Measurements from ENCODE around the gene SLC25A48. TPM values are rescaled to one million over a fixed set of nuclear protein-coding genes. Genes with fewer than 3 reads are reported as not detected.

Gene SLC25A48
- total RNA-seq, 2 experiments from 2014 or later: not detected

DNA sequence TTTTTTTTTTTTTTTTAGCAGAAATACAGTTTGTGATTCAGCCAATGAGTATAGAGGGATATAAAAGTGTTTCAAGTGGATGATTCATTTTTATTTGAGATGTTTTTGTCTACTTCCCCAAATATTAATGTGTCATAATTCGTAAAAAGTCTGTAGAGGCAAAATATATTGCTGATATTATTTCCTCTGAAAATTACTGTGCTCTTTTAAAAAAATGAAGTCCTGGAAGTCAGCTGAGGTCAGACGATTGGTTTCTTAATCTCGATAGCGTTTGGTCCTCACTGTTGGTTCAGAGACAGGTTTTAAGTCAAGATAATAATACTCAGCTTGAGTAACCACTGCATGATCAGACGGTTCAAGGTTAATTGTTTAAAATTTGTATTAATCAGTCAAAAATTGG is 41.7 kb downstream of the SLC25A48 start:
- no peak for DNase-seq
- no peak for ATAC-seq
- Mint-ChIP-seq H3K4me1 (no peaks in the 10 kb centered on the region), H3K9me3 (ENCODE audit: low read depth) (no peaks in the 10 kb centered on the region), H3K36me3 (ENCODE audit: low read depth) (no peaks in the 10 kb centered on the region), H3K27me3 (peaks cover 16% of the 10 kb centered on the region), H3K4me3 (no peak overlapping the region), H3K27ac (no peak overlapping the region)
- ChIA-PET CTCF (interaction anchor here (1.1 to 1.3 kb wide), 2 partner anchors 46 to 207 kb away, joined by 3 read pairs; no protein-coding TSS in a partner anchor), POLR2A (interaction anchor here (0.6 kb wide), 1 partner anchor 19 kb away, joined by 3 read pairs; the partner anchor contains the start of gene IL9)
- intact Hi-C loops (cut with DNase I, micrococcal nuclease): no loop called here

DNA sequence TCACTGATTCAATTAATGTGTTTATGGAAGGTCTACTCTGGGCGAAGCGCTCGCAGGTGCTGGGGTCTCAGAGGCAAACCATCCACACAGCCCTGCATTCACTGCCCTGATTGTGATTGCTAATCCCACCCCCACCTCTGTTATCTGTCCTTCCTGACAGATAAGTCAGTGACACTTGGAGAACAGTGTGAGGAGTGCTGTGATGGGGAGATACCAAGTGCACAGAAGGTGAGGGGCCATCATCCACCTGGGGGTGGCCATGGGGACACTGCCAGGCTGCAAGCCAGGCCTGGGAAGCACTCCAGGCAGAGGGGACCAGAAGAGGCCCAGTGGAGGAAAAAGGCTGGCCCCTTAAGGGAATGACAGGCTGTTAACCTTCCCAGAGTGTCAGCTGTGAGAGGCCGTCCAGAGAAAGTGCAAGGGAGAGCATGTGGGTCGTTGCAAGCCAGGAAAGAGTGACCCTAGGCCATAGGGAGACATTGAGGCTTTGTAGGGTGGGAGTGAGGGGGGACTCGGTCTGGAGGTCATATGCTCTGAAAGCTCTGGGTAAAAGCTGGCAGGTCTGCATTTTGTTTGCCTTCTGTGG is 43.2 kb downstream of the SLC25A48 start:
- no peak for ATAC-seq
- H3K27ac Mint-ChIP-seq: no peak overlapping the region
- H3K36me3 Mint-ChIP-seq (ENCODE audit: low read depth): no peaks in the 10 kb centered on the region
- CTCF ChIA-PET: interaction anchor here (0.9 to 1.1 kb wide), 2 partner anchors 11 to 47 kb away, joined by 3 read pairs; no protein-coding TSS in a partner anchor
- intact Hi-C loops (cut with DNase I, micrococcal nuclease): no loop called here
- H3K9me3 Mint-ChIP-seq (ENCODE audit: low read depth): no peaks in the 10 kb centered on the region
- no peak for DNase-seq
- POLR2A ChIA-PET: no interaction called here
- H3K4me1 Mint-ChIP-seq: no peaks in the 10 kb centered on the region
- H3K4me3 Mint-ChIP-seq: no peak overlapping the region
- peaks cover 25% of the 10 kb centered on the region for H3K27me3 Mint-ChIP-seq

DNA sequence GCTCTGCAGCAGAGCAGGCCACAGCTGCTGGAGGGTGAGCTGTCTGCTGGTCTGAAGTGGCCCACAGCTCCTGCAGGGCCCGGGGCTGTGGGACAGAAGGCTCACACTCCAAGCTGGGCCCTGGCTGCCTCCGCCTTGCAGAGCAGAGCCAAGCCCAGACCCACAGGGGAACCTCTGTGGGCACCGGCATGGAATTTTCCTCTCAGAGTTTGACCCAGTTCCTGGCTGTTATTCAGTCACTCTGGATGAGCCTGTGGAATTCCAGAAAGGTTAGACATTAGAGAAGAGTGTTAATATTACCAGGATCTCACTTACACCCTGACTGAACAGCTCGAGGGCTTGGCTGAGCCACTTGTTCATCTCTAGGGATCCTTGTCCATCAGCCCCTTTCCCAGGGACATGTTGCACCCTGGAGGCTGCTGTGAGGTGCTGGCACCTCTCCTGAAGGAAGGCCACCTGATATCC is 43.7 kb downstream of the SLC25A48 start:
- DNase-seq (no peak), ATAC-seq (no peak)
- peaks cover 25% of the 10 kb centered on the region for H3K27me3 Mint-ChIP-seq
- no peak overlapping the region for H3K27ac Mint-ChIP-seq
- ChIA-PET POLR2A (no interaction called here), CTCF (interaction anchor here (0.6 to 0.9 kb wide), 2 partner anchors 12 to 20 kb away, joined by 3 read pairs; no protein-coding TSS in a partner anchor)
- H3K4me1 Mint-ChIP-seq: no peaks in the 10 kb centered on the region
- H3K36me3 Mint-ChIP-seq (ENCODE audit: low read depth): no peaks in the 10 kb centered on the region
- intact Hi-C loops (cut with DNase I, micrococcal nuclease): no loop called here
- no peak overlapping the region for H3K4me3 Mint-ChIP-seq
- no peaks in the 10 kb centered on the region for H3K9me3 Mint-ChIP-seq (ENCODE audit: low read depth)

- Mint-ChIP-seq H3K27ac (no peak overlapping the region), H3K9me3 (ENCODE audit: low read depth) (no peaks in the 10 kb centered on the region), H3K4me1 (no peaks in the 10 kb centered on the region), H3K4me3 (no peak overlapping the region), H3K36me3 (ENCODE audit: low read depth) (no peaks in the 10 kb centered on the region), H3K27me3 (peaks cover 33% of the 10 kb centered on the region)
- DNase-seq: no peak
- ChIA-PET POLR2A (no interaction called here), CTCF (interaction anchor here (0.6 kb wide), 1 partner anchor 93 kb away, joined by 3 read pairs; no protein-coding TSS in a partner anchor)
- ATAC-seq: no peak
- intact Hi-C loops (cut with DNase I, micrococcal nuclease): no loop called here
These were observed 45.1 kb downstream of the SLC25A48 start for GRCh38 chr5:135879591-135879990.

- POLR2A ChIA-PET: no interaction called here
- ATAC-seq (no peak), DNase-seq (peak; percentile 40)
- Mint-ChIP-seq H3K4me3 (no peak overlapping the region), H3K27me3 (peaks cover 36% of the 10 kb centered on the region), H3K27ac (no peak overlapping the region), H3K9me3 (ENCODE audit: low read depth) (no peaks in the 10 kb centered on the region), H3K4me1 (no peaks in the 10 kb centered on the region), H3K36me3 (ENCODE audit: low read depth) (no peaks in the 10 kb centered on the region)
- intact Hi-C loops (cut with DNase I, micrococcal nuclease): loop anchor here in 1 of 2 experiments (10.0 kb wide), 1 partner anchor 545 kb away; no protein-coding TSS in a partner anchor
- CTCF ChIA-PET: no interaction called here
These were observed 45.8 kb downstream of the SLC25A48 start for GRCh38 chr5:135880278-135880677.

DNA sequence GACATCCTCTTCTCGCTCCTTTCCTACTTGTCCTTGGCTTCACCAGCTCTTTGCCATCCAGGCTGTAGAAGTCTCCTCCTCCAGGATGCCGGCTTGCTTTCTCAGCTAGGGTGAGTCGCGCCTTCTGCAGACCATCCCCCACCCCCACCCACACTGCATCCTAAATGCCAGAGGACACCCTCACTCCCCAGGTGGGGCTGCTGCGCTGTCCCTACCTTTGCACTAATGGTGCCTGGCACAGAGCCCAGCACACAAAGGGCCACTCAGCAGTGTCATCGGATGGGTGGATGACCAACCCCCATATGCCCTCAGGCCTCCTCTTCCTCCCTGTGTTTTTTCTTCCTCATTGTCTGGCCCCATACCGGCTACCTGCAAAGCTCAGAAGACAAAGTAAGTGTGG is 46.3 kb downstream of the SLC25A48 start:
- ATAC-seq (no peak), DNase-seq (no peak)
- Mint-ChIP-seq H3K4me3 (no peak overlapping the region), H3K27ac (no peak overlapping the region), H3K9me3 (ENCODE audit: low read depth) (no peaks in the 10 kb centered on the region), H3K4me1 (no peaks in the 10 kb centered on the region), H3K27me3 (peaks cover 41% of the 10 kb centered on the region), H3K36me3 (ENCODE audit: low read depth) (no peaks in the 10 kb centered on the region)
- ChIA-PET CTCF (interaction anchor here (0.6 to 1.7 kb wide), 4 partner anchors 17 to 888 kb away, joined by 3 to 4 read pairs (median 4); no protein-coding TSS in a partner anchor), POLR2A (no interaction called here)
- intact Hi-C loops (cut with DNase I, micrococcal nuclease): loop anchor here in 1 of 2 experiments (10.0 kb wide), 1 partner anchor 544 kb away; no protein-coding TSS in a partner anchor

DNA sequence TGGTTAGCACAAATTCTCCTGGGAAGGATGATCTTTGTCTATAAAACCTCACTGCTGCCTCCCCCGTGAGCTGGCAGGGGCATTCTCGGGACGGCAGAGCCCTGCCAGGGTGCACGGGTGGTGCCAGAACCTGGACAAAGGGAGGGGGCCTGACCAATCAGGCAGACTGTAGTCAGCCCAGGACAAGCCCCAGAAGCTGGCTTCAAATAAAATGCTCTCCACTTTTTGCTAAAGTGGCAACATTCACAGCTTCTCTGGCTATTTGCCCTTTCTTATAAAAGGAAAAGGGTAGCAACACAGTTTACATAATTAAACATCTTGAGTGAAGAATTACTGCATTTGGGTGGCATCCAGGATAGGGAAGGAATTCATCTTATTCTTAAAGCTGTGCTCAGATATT is 46.8 kb downstream of the SLC25A48 start:
- intact Hi-C loops (cut with DNase I, micrococcal nuclease): loop anchor here in 1 of 2 experiments (10.0 kb wide), 1 partner anchor 544 kb away; no protein-coding TSS in a partner anchor
- no peak for ATAC-seq
- no peak overlapping the region for H3K27ac Mint-ChIP-seq
- no peaks in the 10 kb centered on the region for H3K9me3 Mint-ChIP-seq (ENCODE audit: low read depth)
- ChIA-PET POLR2A (no interaction called here), CTCF (interaction anchor here (0.6 to 1.7 kb wide), 4 partner anchors 17 to 888 kb away, joined by 3 to 4 read pairs (median 4); no protein-coding TSS in a partner anchor)
- H3K27me3 Mint-ChIP-seq: peaks cover 41% of the 10 kb centered on the region
- H3K36me3 Mint-ChIP-seq (ENCODE audit: low read depth): no peaks in the 10 kb centered on the region
- H3K4me3 Mint-ChIP-seq: no peak overlapping the region
- no peaks in the 10 kb centered on the region for H3K4me1 Mint-ChIP-seq
- DNase-seq: no peak

- Mint-ChIP-seq H3K4me1 (no peaks in the 10 kb centered on the region), H3K4me3 (no peak overlapping the region), H3K9me3 (ENCODE audit: low read depth) (no peaks in the 10 kb centered on the region), H3K36me3 (ENCODE audit: low read depth) (no peaks in the 10 kb centered on the region), H3K27me3 (peaks cover 41% of the 10 kb centered on the region), H3K27ac (no peak overlapping the region)
- no peak for ATAC-seq
- CTCF ChIA-PET: interaction anchor here (1.1 to 1.7 kb wide), 2 partner anchors 16 to 200 kb away, joined by 3 to 4 read pairs; no protein-coding TSS in a partner anchor
- no peak for DNase-seq
- POLR2A ChIA-PET: no interaction called here
- intact Hi-C loops (cut with DNase I, micrococcal nuclease): loop anchor here in 1 of 2 experiments (10.0 kb wide), 1 partner anchor 543 kb away; no protein-coding TSS in a partner anchor
These were observed 47.4 kb downstream of the SLC25A48 start for GRCh38 chr5:135881819-135882218.

- intact Hi-C loops (cut with DNase I, micrococcal nuclease): loop anchor here in 1 of 2 experiments (10.0 kb wide), 1 partner anchor 542 kb away; no protein-coding TSS in a partner anchor
- ATAC-seq (no peak), DNase-seq (no peak)
- peaks cover 40% of the 10 kb centered on the region for H3K27me3 Mint-ChIP-seq
- H3K4me1 Mint-ChIP-seq: peaks cover 5% of the 10 kb centered on the region
- no peaks in the 10 kb centered on the region for H3K9me3 Mint-ChIP-seq (ENCODE audit: low read depth)
- H3K27ac Mint-ChIP-seq: no peak overlapping the region
- H3K4me3 Mint-ChIP-seq: no peak overlapping the region
- ChIA-PET POLR2A (no interaction called here), CTCF (interaction anchor here (0.6 to 1.0 kb wide), 2 partner anchors 175 to 273 kb away, joined by 3 read pairs; no protein-coding TSS in a partner anchor)
- H3K36me3 Mint-ChIP-seq (ENCODE audit: low read depth): no peaks in the 10 kb centered on the region
These were observed 48.6 kb downstream of the SLC25A48 start for GRCh38 chr5:135883026-135883425.

DNA sequence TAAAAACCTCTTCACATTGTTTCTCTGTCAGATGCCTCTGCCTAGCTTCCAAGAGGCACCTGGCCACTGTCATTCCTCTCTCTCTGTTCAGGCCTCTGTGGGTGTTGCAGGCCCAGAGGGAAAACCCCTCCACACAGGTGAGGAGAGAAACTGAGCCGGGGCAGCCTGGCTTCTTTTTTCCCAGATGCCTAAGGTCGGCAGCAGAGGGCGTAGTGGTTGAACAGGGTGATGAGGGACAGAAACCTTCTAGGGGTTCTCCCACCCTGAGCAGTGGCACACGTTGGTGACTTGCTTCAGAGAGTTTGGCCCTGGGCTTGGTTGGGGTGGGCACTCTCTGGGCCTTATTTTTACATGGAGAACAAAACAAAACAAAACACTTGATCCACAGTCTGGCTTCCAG is 49.0 kb downstream of the SLC25A48 start:
- Mint-ChIP-seq H3K9me3 (ENCODE audit: low read depth) (no peaks in the 10 kb centered on the region), H3K27me3 (peaks cover 44% of the 10 kb centered on the region), H3K27ac (no peak overlapping the region), H3K4me1 (peaks cover 7% of the 10 kb centered on the region), H3K36me3 (ENCODE audit: low read depth) (no peaks in the 10 kb centered on the region), H3K4me3 (no peak overlapping the region)
- intact Hi-C loops (cut with DNase I, micrococcal nuclease): loop anchor here in 1 of 2 experiments (10.0 kb wide), 1 partner anchor 541 kb away; no protein-coding TSS in a partner anchor
- ATAC-seq: no peak
- ChIA-PET POLR2A (no interaction called here), CTCF (interaction anchor here (0.6 to 1.0 kb wide), 3 partner anchors 175 to 273 kb away, joined by 3 to 4 read pairs (median 3); no protein-coding TSS in a partner anchor)
- DNase-seq: peak; percentile 44

DNA sequence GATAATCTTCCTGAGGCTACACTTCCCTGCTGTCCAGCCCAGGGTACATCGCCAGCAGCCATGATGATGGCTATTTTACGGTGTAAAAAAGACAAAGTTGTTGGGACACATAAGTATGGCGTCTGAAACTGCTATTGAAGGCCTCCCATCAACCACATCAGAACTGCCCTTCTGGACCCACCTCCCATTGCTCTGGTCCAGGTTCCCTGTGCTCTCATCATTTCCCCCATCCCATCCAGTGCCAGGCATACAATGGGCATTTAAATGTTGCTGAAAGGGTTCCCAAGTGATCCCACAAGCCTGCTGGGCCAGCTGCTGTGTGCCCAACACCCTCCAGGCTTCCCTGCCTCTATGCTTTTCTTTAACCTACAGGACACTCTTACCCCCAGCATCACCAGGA is 50.6 kb downstream of the SLC25A48 start:
- ATAC-seq (no peak), DNase-seq (no peak)
- ChIA-PET POLR2A (no interaction called here), CTCF (no interaction called here)
- Mint-ChIP-seq H3K27ac (no peak overlapping the region), H3K4me1 (peaks cover 7% of the 10 kb centered on the region), H3K27me3 (peaks cover 48% of the 10 kb centered on the region), H3K9me3 (ENCODE audit: low read depth) (no peaks in the 10 kb centered on the region), H3K4me3 (no peak overlapping the region), H3K36me3 (ENCODE audit: low read depth) (no peaks in the 10 kb centered on the region)
- intact Hi-C loops (cut with DNase I, micrococcal nuclease): loop anchor here in 1 of 2 experiments (5.0 to 10.0 kb wide), 3 partner anchors 62 to 887 kb away; no protein-coding TSS in a partner anchor
